Ramos (cell line): Measurements from ENCODE around the gene CCDC121.

Experiments
- in situ Hi-C: fragments of 300-500 bp; cut with MboI; formaldehyde crosslinking; loops from one replicate; pipeline ENCODE4 v1.14.3; 2022; ENCODE audit warnings: low sequenced_read_pairs; ENCODE audit not compliant: unreplicated experiment

CCDC121 gene, protein sequence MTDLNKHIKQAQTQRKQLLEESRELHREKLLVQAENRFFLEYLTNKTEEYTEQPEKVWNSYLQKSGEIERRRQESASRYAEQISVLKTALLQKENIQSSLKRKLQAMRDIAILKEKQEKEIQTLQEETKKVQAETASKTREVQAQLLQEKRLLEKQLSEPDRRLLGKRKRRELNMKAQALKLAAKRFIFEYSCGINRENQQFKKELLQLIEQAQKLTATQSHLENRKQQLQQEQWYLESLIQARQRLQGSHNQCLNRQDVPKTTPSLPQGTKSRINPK

DNA sequence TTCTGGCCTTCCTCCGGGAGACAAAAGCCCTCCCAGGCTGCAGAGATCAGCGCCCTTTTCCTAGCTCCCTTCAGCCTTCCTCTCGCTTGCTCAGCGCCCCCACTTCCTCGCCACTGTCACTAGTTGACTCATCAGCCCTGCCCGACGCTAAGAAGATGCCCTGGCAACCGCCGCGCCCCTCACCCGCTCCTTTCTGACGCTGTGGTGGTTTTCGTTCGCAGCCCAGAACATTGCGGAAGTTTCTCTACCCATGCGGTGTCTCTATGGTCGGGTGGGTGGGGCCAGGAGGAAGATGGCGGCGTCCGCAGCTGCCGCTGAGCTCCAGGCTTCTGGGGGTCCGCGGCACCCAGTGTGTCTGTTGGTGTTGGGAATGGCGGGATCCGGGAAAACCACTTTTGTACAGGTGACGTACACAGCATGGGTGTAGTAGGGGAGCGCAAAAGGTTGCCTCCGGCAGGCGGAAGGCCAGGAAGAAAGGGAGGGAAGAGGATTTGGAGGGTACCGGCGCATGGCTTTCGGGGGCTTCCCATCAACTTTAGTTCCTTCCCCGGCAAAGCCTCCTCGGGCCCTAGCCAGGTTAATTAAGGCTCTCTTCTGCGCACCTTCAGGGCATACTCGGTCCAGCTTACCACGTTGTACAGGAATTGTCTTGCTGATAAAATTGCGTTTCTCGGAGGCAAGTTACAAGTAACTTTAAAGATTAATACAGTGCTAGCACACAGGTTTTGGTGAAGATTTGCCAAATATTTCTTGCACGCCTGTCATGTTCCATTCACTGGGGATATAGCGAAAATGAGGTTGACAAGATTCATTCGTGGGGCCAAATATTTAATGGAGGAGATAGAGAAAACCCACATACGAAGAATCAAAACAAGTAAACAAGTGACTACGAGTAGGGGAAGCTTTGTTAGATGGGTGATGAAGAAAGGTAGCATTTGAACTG, at the start of gene CCDC121, which contains the start of gene GPN1:
TSS of gene CCDC121 (minus strand) at position 246 of the 943 bp plus-strand sequence. CDS start 1,213 bp downstream, outside the sequence.
TSS of gene GPN1 (plus strand) at position 284 of the 943 bp plus-strand sequence. CDS start at position 293, 9 bp downstream.
- in situ Hi-C loops = no loop called here

DNA sequence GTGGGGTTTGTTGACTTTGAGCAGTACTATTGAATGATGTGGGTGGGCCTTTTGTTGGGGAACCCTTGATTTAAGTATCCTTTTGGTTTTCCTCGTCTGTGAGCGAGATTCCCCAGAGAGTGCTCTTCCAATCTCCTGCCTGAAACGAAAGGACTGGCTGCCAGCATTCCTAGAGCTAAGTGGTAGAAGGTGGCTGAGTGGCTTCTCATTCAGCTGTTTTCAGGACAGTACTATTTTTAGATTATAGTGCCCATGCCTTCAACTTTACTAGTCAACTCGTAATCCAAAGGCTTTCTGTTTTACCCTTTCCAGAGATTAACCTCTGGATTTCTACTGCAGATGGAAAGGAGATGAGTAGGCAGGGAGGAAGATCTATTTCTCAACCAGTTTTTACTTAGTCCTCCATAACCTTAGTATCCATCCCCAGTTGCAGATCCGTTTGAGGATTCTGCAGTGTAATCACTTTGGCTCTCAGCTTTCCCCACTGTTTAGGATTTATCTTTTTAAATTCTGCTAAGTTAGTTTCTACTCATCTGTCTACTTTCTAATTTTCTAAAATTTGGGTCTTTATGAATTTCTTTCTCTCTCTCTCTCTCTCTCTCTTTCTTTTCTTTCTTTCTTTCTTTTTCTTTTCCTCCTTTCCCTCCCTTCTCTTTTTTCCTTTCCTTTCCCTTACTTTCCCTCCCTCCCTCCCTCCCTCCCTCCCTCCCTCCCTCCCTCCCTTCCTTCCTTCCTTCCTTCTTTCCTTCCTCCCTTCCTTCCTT, 44.1 kb upstream of the CCDC121 start:
- in situ Hi-C loops = no loop called here

DNA sequence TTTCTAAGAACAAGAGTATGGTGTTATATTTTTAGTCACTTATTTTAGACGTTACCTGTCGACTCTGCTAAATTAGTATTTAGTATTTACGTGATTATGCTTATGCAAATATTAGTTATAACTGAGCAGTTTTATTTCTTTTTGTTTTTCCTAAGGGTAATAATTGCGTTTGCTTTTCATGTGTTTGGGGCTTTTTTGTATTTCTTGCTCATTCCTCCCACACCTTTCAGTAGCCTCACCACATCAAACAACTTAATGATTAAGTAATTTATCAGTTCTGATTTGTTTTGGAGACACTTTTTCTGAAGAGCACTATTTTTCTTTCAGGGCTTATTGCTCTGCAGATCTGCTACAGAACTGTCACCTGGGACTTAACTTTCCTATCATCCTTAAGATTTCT, 42.4 kb upstream of the CCDC121 start:
- in situ Hi-C loops = no loop called here

DNA sequence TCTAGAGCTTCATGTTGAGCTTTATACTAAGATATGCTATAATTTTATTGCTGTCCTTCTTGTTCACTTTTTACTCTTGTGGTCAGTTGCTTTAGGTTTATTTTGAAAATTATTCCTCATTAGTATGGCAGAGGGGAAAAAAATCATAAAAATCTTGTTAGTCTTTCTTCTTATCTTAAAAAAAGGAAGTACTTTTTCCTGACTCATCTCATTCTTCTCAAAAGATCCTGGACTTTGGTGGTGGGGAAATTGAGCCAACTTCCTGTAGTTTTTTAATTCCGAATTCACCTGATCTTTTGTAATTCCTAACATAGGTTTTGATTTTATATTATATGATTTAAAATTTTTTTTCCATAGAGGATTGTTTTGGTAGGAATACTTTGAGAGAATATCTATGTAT, 38.6 kb upstream of the CCDC121 start:
- in situ Hi-C loops = no loop called here

DNA sequence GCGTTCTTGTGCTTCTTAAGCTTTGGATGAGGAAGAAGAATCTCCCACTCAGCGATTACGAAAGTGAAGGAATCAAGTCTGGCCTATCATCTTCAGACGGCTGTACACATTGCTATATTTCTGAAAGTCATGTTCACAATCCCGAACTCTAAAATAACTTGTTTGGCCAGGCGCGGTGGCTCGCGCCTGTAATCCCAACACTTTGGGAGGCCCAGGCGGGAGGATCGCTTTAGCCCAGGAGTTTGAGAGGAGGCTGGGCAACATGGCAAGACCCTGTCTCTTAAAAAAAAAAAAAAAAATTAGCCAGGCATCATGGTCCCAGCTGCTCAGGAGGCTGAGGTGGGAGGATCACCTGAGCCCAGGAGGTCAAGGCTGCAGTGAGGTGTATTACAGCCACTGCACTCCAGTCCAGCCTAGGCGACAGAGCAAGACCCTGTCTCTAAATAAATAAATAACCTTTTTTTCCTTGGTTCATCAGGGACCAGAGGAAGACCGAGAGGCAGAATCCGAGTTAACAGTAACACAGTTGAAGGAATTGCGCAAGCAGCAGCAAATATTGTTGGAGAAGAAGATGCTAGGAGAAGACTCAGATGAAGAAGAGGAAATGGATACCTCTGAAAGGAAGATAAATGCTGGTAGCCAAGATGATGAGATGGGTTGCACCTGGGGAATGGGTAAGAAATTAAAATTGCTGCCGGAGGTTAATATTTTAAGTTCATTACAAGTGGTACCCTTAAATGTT, 36.0 kb upstream of the CCDC121 start:
- in situ Hi-C loops = no loop called here

DNA sequence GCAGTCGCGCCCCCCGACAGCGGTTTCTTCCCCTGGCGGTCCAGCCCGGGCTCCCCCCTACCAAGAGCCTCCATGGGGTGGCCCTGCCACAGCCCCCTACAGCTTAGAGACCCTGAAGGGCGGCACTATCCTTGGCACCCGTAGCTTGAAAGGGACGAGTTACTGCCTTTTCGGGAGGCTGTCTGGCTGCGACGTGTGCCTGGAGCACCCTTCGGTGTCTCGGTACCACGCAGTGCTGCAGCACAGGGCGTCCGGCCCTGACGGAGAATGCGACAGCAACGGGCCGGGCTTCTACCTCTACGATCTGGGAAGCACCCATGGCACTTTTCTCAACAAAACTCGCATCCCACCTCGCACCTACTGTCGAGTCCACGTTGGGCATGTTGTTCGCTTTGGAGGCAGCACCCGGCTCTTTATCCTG, 35.4 kb upstream of the CCDC121 start:
- in situ Hi-C loops = no loop called here

DNA sequence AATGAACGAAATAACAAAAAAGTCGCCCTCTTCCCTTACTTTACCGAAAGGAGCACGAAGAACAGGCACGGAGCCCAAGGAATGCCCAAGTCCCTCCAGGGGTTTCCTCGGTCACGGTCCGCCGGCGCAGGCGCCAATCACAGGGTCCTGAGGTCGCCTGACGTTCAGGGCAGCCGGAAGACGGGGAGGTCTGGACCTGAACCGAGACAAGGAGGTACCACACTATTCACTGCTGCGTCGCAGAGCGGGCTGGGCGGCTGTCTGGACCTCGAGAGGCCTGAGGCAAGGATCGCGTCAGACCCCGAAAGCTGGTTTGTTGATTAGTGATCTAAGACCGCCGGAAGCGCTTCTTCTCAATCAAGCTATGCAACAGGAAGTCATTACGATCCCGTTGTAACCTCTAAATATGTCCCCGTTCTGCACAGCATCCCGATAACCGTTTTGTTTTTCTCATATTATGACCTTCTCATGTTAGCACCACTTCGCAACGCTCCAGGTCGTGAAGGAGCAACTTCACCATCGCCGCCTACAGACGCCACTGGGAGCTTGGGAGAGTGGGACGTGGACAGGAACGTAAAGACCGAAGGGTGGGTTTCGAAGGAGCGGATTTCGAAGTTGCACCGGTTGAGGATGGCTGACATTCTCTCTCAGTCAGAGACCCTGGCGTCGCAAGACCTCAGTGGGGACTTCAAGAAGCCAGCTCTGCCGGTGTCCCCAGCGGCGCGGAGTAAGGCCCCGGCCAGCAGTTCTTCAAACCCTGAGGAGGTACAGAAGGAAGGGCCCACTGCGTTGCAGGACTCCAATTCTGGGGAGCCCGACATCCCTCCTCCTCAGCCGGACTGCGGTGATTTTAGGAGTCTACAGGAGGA, 34.7 kb upstream of the CCDC121 start, which contains the start of the genes SLC4A1AP and SUPT7L:
TSS of gene SLC4A1AP (plus strand) at position 605 of the 869 bp plus-strand sequence. CDS start at position 631, 26 bp downstream.
TSS of gene SUPT7L (minus strand) at position 330 of the 869 bp plus-strand sequence. CDS start 1,422 bp downstream, outside the sequence.
- in situ Hi-C loops = no loop called here

DNA sequence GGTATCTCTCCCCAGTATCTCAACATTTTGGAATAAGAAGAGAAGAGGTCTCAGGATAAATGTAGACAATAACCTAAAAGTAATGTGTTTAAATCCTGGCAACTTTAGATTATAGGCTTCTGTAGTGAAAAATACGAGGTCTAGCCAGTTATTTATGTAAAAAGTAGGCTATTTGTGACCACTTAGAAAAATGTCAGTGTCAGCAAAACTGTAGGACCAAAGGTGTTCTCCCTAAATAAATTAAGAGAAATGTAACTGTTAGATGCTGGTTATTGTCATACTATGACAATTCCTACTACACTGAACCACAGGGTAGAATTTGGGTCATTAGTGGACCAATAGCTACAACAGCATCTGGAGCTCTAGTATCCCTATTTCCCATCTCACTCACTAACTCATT, 32.6 kb upstream of the CCDC121 start:
- in situ Hi-C loops = no loop called here

DNA sequence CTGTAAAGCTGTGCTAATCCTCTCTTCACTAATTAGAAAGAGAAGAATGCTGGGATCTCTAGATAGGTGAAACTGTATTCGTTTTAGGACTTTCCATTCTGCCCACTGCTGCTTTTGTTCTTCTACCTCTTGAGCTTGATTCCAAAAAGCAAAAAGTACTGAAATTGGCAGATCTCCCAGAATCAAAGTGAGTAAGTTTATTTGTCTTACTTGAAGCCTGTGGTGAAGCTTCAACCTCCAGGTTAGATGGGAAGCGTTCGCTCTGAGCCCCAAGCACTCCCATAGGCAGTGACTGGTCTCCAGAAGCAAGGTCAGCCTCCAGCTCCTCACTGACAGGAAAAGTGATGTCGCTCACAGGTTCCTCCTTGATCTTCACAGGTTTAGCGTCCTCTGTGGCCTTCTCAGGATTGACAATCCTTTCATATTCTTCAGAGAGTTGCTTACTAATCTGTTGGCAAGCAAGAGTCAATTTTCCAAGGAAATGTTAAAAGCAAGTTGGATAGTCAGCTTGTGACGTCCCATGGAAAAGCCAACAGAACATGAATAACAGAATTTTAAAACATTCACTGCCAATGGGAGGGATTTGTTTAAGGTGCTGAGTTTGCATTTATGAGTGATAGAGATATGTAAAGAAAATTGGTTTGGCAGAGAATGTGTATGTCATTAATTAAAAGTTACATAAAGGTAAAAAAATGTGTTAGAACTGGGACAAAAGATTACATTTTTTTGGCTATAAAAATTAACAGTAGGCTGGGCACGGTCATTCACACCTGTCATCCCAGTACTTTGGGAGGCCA, 26.5 kb upstream of the CCDC121 start:
- in situ Hi-C loops = no loop called here

DNA sequence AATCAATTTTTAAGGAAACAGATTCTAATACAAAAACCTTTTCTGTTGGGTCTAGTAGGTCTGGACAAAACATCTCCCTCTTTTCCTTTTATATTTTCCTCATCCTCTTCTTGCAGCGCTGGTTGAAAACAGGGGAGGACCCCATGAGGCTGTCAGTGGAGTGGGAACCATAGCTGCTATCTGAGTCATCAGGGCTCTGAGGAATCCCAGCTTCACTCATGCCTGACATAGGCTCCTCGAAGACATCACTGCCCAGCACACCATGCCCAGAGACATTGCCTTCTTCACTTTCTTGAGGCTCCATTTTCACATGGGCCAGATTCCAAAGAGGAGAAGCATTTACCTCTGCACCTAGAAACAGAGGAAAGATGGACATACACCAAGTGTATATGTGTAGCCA, 24.6 kb upstream of the CCDC121 start:
- in situ Hi-C loops = no loop called here

DNA sequence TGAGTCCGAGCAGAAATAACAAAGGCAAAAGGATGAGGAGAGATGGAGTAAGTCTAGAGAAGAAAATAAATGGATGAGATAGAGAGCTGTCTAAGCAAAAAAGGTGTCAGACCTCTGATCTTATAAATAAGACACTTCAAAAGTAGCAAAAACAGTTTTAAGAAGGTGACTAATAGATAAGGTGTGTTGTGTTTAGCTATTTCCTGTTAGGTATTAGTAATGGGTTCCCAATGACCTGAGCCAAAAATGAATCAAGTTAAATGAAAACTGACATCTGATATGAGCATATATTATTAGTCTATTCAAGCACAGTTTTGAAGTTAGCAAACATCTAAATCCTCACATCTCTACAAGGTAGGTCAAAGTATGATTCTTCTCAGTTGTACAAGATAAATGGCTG, 24.0 kb upstream of the CCDC121 start:
- in situ Hi-C loops = no loop called here

DNA sequence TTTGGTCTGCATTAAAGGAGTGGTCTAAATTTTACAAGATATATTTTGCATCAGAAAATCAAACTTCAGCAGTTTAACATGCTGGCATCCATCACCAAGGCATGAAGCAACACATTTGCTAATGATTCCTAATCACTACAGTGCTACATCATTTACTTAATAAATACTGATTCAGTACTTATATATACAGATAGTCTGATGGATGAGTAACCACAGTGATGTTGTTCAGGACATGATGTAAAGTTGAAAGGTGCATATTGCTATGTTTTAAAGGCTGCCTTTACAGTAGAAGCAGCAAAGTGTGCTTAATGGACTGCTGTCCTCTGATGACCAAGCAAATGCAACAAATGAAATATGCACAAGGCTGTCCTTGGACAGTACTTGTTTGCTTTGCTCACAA, 23.5 kb upstream of the CCDC121 start:
- in situ Hi-C loops = no loop called here

DNA sequence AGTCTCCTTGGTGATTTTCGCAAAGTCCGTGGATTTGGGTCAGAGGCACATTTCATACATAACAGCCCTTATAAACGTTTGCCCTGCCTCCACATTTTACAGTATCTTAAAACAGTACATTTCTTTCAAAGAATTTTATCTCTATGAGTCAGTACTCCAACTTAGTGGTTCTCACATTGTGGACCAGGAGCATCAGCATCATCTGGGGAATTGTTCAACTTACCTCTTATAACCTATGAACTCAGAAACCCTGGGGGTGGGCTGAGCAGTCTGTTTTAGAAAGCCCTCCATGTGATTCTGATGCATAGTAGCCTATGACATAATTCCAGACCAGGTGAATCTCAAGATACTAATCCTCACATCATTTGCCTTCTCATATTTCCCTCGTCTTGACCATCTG, 22.2 kb upstream of the CCDC121 start:
- in situ Hi-C loops = no loop called here

DNA sequence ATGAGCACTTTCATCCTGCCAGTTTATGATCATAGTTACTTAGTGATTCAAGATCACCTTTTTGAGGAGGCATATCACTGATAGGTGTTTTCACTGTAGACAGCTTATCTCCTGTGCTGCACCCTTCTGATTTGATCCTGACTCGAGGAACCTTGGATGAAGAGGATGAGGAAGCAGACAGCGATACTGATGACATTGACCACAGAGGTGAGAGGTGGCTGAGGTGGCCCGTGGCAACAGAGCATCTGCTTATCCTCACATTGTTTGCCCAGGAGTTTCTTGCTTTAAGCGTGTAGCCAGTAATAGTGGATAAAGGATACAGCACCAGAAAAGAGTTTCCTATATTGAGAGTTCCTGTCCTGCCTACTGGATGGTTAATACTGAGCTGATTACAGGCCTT, 18.9 kb upstream of the CCDC121 start:
- in situ Hi-C loops = no loop called here

DNA sequence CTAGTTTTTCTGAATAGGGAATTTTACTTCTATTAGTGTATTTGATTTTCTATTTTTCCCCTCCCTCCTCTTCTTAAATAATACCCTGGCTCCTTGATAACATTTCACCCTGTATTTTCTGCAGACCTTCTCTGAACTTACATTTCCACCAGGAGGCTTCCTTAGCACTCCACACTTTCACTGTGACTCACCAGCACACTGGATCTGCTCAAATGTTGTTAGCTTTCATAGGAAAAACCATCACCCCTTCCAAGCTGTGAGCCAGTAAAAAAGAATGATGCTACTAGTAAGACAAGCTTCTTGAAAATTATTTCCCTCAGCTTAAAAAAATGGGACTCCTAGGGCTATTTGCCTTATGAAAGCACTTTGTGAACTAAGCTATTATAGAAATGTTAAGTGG, 18.5 kb upstream of the CCDC121 start:
- in situ Hi-C loops = no loop called here

DNA sequence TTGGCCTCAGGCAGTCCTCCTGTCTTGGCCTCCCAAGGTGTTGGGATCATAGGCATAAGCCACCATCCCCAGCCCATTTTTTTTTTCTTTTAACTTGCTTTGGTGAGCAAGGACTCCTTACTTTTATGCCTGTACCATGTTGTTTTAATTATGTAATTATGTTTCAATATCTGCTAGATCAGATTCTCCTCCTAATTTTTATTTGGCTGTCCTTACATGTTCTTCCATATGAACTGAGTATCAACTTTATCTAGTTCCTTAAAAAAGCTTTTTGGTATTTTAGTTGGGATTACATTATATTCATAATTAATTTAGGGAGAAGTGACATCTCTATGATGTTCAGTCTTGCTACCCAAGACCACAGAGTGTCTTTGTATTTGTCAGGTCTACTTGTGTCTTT, 16.4 kb upstream of the CCDC121 start:
- in situ Hi-C loops = no loop called here

DNA sequence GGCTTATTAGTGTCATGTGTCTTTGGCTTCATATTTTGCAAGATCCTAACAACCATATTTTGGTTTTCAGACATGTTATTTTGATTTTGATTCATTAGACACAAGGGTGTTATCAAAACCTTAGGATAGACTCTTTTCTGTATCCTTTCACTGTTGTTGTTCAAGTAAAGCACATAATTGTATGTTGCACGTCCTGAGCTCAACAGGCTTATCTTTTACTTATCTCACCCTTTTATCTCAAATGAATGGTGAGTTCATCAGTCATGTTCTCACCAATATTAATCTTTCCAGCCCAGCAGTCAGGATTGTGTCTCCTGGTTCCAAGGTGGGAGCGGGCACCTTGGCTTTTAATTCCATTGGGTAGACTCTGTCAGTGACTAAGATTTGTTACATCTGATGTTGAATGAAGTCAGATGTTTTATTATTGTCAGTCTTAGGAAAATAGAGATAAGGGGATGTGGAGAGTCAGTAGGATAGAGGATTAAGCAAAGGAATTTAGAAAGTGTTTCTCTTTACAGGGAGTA, 12.0 kb upstream of the CCDC121 start:
- in situ Hi-C loops = no loop called here

DNA sequence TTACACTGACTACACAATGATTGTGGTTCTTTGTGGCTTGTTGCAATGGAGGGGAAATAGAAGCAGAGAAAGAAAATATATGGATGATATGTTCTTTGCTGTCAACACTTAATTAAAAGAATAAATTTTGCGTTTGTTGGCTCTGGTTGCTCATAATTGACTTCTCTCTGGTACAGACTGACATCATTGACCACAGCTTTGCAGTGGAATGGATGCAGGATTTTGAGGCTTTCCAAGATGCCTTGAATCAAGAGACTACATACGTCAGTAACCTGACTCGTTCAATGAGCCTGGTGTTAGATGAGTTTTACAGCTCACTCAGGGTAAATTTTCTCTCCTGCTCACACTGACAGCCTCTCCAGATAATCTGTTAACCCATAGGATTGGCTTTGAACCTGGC, 9.9 kb upstream of the CCDC121 start:
- in situ Hi-C loops = no loop called here
